Heart right ventricle (tissue), 16 donors: ENCODE measurements around the gene C1orf115. TPM values are rescaled to one million over a fixed set of nuclear protein-coding genes. Genes with fewer than 3 reads are reported as not detected.

Source experiments
- ATAC-seq, 8 donors: fragments of 200-7000 bp; cut with Tn5 transposase; one replicate each; pipeline ENCODE4 v1.9.1; 2020; ENCODE audit warnings: mild to moderate bottlenecking in 8 of 8, moderate library complexity in 8 of 8, moderate number of reproducible peaks in 1 of 8
- DNase-seq, 2 donors: peaks; one replicate each; pipeline ENCODE4 v3.0.0-alpha.2; 2020
- H3K27ac ChIP-seq, 10 donors: fragments of 200-600 bp; sonication (generic) in 2 of 10; one replicate each; pipeline versions ENCODE4 v1.5.0 to v1.8.0; 2020 to 2022; ENCODE audit warnings: mild to moderate bottlenecking in 3 of 10
- H3K27me3 ChIP-seq, 7 donors: fragments of 200-600 bp; one replicate each; pipeline ENCODE4 v1.8.0; 2021 to 2022; ENCODE audit warnings: mild to moderate bottlenecking in 2 of 7
- H3K36me3 ChIP-seq, 9 donors: fragments of 200-600 bp; sonication (generic) in 1 of 9; one replicate each; pipeline versions ENCODE4 v1.5.0 to v1.8.0; 2020 to 2022; ENCODE audit warnings: mild to moderate bottlenecking in 2 of 9
- H3K4me1 ChIP-seq, 9 donors: fragments of 200-600 bp; sonication (generic) in 1 of 9; one replicate each; pipeline versions ENCODE4 v1.5.0 to v1.8.0; 2020 to 2022; ENCODE audit warnings: mild to moderate bottlenecking in 4 of 9
- H3K4me3 ChIP-seq, 10 donors: fragments of 200-600 bp; sonication (generic) in 2 of 10; one replicate each; pipeline versions ENCODE4 v1.5.0 to v1.8.0; 2020 to 2022; ENCODE audit warnings: mild to moderate bottlenecking in 7 of 10, moderate library complexity in 2 of 10
- H3K9me3 ChIP-seq, 11 donors: fragments of 200-600 bp in 10 of 11; sonication (generic) in 2 of 11; one replicate each; pipeline versions ENCODE4 v1.5.0 to v1.8.0; 2013 to 2022; ENCODE audit warnings: mild to moderate bottlenecking in 2 of 11, control low read depth in 1 of 11, moderate library complexity in 1 of 11
- WGBS, 2 donors: extraction: QIAGEN DNeasy Blood & Tissue Kit; methylation state at CpG; one replicate each; pipeline ENCODE4 v1.1.7; 2013; ENCODE audit warnings: inconsistent platforms in 1 of 2; 5-methylcytosine and 5-hydroxymethylcytosine counted together
- intact Hi-C, 10 donors: fragments of 100-400 bp; cut with DNase I; formaldehyde crosslinking; loops; one replicate each; pipeline versions ENCODE4 v1.11.1 to v1.14.2; 2022
- polyA plus RNA-seq, 2 donors: library from polyadenylated mRNA; stranded (reverse); fragments of 200-250 nt; gene quantifications; one replicate each; pipeline ENCODE4 v1.2.3, GENCODE V29; 2013
- total RNA-seq, 10 donors: library from RNA; stranded (reverse); fragmentation: NEBNext Ultra II Directional in 3 of 10; extraction: Animal tissue kit (Norgen Biotek cat#: 25700) in 3 of 10; gene quantifications; one replicate each; pipeline versions ENCODE4 v1.2.1 to v1.2.4, GENCODE V29; 2021 to 2023
- TF ChIP-seq, protein P1 (sequence below), 9 donors: fragments of 200-600 bp; sonication (generic) in 2 of 9; IDR thresholded peaks; one replicate each; pipeline versions ENCODE4 v1.5.0 to v1.8.0; 2021 to 2022; ENCODE audit warnings: antibody characterized with exemption in 9 of 9, mild to moderate bottlenecking in 5 of 9, moderate library complexity in 1 of 9
- donor health status: Arrhythmogenic right ventricular cardiomyopathy.
- donor health status: ischemic (EF 13 %, LVEDD 7.1; RV severe dilation, severe dysfunction).
- donor health status: healthy with polysubstance abuse.
- donor health status: DM: no; HTN: yes; CAD: no.
- donor health status: DM: no; HTN: no; CAD: no.
- donor health status: ischemic (EF 25% LVEDD 6.9; RV normal size, moderate dysfunction).
- donor health status: ischemic (EF 25% LVEDD 5.7; RV mildly dilated, moderate dysfunction).
- donor health status: healthy.
- donor health status: DM: yes; HTN: yes; CAD: no.
- donor health status: Ischemic cardiomyopathy.
- donor health status: ischemic (EF 35%, LVEDD 5.7; RV mildly dilated, moderate dysfunction).
- donor health status: nonischemic (EF 11% LVEDD 7.7; RV severe dilation, severe dysfunction).
- donor health status: DM: yes; HTN: yes; CAD: no.
- donor health status: PGD.
- donor health status: ischemic (EF 29% LVEDD 5.4; RV normal size, mild dysfunction).
- donor health status: nonischemic (EF 23%, LVEDD 6.1; RV moderate dilation, normal function).

Gene C1orf115
- total and polyA plus RNA-seq, 12 donors, result 6.2 to 24.8 (median 13.2) TPM

DNA sequence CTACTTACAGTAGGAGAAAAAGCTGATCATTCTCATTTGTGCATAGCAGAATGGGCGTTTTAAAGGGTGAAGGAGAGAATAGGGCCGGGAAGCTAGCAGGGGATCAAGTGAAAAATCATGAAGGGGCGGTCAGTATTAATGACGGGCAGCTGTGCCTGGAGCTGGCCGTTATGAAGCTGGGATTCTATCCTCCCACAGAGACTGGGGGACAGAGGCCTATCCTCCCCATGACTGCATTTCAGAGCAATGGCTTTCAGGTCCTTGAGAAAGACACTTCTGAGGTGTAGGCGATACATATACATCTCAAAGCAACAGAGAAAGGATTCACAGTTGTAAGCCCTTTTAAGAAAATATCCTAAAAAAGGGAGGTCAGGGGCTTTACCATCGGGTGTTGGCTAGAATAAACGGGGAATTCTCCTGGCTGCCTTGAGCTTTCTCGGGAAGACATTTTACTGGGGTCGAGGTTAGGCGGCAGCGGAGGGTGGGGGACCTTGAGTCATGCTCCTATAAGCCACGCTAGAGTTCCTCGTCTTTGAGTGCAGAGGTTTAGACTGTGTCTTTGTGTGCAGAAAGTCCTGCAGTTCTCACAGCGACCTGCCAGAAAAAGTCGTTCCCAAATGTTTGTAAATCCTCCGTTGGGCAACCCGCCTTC, 57.4 kb downstream of the C1orf115 start:
- Histone ChIP-seq H3K9me3 (no peaks in the 10 kb centered on the region), H3K36me3 (no peaks in the 10 kb centered on the region), H3K27ac (peak overlapping the region; percentile 80 to 98 (median 92)), H3K4me1 (peaks cover 8 to 53% (median 36%) of the 10 kb centered on the region in 9 donors), H3K27me3 (peaks cover 0 to 12% (median 0%) of the 10 kb centered on the region in 7 donors), H3K4me3 (peak overlapping the region; percentile 67 to 99 (median 78))
- ATAC-seq, result peak; percentile 2 to 46 (median 34)
- DNase-seq, result no peak
- intact Hi-C loops, result loop anchor here in 1 of 10 donors (2.0 kb wide), 1 partner anchor 29 kb away; no protein-coding TSS in a partner anchor
- WGBS, 2 donors, result 14 to 20% methylated on average over 18 of the region's 18 CpGs
- TF ChIP-seq, protein P1, sequence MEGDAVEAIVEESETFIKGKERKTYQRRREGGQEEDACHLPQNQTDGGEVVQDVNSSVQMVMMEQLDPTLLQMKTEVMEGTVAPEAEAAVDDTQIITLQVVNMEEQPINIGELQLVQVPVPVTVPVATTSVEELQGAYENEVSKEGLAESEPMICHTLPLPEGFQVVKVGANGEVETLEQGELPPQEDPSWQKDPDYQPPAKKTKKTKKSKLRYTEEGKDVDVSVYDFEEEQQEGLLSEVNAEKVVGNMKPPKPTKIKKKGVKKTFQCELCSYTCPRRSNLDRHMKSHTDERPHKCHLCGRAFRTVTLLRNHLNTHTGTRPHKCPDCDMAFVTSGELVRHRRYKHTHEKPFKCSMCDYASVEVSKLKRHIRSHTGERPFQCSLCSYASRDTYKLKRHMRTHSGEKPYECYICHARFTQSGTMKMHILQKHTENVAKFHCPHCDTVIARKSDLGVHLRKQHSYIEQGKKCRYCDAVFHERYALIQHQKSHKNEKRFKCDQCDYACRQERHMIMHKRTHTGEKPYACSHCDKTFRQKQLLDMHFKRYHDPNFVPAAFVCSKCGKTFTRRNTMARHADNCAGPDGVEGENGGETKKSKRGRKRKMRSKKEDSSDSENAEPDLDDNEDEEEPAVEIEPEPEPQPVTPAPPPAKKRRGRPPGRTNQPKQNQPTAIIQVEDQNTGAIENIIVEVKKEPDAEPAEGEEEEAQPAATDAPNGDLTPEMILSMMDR (IDR thresholded peaks at IDR 0.05), result no peak

DNA sequence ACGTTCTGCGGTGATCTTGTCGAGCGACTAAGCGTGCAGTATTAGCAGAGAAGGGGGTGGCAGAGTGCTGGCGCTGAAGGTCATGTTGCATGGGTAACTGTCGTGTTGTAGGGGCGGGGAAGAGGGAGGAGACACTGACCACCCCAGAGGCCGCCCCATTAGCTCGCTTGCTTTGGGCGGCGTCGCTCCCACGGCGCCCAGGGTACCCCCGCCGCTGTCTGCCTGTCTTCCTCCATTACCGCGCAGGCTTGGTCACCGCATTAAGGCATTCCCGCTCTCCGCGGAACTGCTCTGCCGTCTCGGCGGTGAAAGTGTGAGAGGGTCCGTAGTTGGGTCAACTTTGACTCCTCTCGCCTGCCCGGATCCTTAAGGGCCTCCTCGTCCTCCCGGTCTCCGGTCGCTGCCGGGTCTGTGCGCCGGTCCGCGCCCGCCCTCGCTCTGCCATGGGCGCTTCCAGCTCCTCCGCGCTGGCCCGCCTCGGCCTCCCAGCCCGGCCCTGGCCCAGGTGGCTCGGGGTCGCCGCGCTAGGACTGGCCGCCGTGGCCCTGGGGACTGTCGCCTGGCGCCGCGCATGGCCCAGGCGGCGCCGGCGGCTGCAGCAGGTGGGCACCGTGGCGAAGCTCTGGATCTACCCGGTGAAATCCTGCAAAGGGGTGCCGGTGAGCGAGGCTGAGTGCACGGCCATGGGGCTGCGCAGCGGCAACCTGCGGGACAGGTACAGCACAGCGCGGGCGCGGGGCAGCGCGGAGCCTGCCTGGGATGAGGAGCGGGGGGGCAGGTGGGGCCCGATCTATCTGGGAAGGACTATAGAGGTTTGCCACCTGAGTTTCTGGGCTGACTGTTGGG, 58.1 kb downstream of the C1orf115 start, which contains the start of gene MTARC2:
Gene MTARC2, plus strand, starts transcription at position 234 of the 846 bp plus-strand sequence. Its CDS starts 210 bp downstream, at position 444.
- Histone ChIP-seq H3K9me3 (no peaks in the 10 kb centered on the region), H3K4me3 (peak within 1 kb of the TSS; percentile 67 to 99 (median 78)), H3K27ac (peak within 1 kb of the TSS; percentile 80 to 98 (median 92)), H3K27me3 (peaks cover 0 to 12% (median 0%) of the 10 kb centered on the region in 7 donors), H3K4me1 (peaks cover 10 to 56% (median 38%) of the 10 kb centered on the region in 9 donors), H3K36me3 (no peaks in the 10 kb centered on the region)
- TF ChIP-seq, protein P1 (IDR thresholded peaks at IDR 0.05), result peak in 1 of 9 donors; percentile 3
- ATAC-seq, result peak; percentile 96 to 98 (median 97)
- DNase-seq, result peak; percentile 82 to 90
- WGBS, 2 donors, result 0% methylated on average over 77 of the region's 77 CpGs
- intact Hi-C loops, result loop anchor here in 1 of 10 donors (2.0 kb wide), 1 partner anchor 28 kb away; no protein-coding TSS in a partner anchor

Other genes with a start within 250 kb of the C1orf115 start
- gene MARK1, start 162.2 kb upstream of the C1orf115 start, total RNA-seq, result 10 to 100 TPM; 11.3 to 19.0 (median 15.5) TPM
- 1 to 10 TPM; 6.9 to 7.2 TPM for gene MARK1, start 162.2 kb upstream of the C1orf115 start, polyA plus RNA-seq
- gene MTARC2, start 58.0 kb downstream of the C1orf115 start, total RNA-seq, result 10 to 100 TPM; 16.2 to 32.3 (median 26.6) TPM
- 10 to 100 TPM; 13.0 to 30.4 TPM for gene MTARC2, start 58.0 kb downstream of the C1orf115 start, polyA plus RNA-seq
- 10 to 100 TPM in 4 of 10 donors, 1 to 10 TPM in 6; 4.4 to 24.4 (median 8.4) TPM for gene MTARC1, start 96.5 kb downstream of the C1orf115 start, total RNA-seq
- gene MTARC1, start 96.5 kb downstream of the C1orf115 start, polyA plus RNA-seq, result 10 to 100 TPM in 1 of 2 donors, 1 to 10 TPM in 1; 4.7 to 11.7 TPM
- gene HLX, start 189.1 kb downstream of the C1orf115 start, total RNA-seq, result 10 to 100 TPM in 2 of 10 donors, 1 to 10 TPM in 8; 4.3 to 13.8 (median 6.7) TPM
- gene HLX, start 189.1 kb downstream of the C1orf115 start, polyA plus RNA-seq, result 10 to 100 TPM in 1 of 2 donors, 1 to 10 TPM in 1; 4.8 to 10.1 TPM